Measurements from ENCODE around the gene NLN. TPM values are rescaled to one million over a fixed set of nuclear protein-coding genes. Genes with fewer than 3 reads are reported as not detected.

Gene NLN
- total RNA-seq, 4 donors from 2014 or later: 8.7 to 11.9 (median 9.1) TPM

DNA sequence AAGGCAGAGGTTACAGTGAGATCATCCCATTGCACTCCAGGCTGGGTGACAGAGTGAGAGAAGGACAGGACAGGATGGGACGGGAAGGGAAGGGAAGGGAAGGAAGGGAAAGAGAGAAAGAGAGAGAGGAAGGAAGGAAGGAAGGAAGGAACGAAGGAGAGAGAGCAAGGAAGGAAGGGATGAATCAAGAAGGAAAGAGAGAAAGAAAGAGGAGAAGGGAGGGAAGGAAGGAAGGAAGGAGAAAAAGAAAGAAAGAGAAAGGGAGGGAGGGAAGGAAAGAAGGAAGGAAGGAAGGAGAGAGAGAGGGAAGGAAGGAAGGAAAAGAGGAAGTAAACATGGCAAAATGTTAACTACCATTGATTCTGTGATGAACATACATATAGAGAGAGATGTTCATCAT, 28.9 kb upstream of the NLN start:
- peaks cover 3 to 23% (median 13%) of the 10 kb centered on the region in 4 donors for H3K36me3 ChIP-seq
- intact Hi-C loops (cut with DNase I): no loop called here
- no peak overlapping the region for H3K4me3 ChIP-seq
- no peak overlapping the region for H3K27ac ChIP-seq (replicated peaks in 1 of 4)
- H3K9me3 ChIP-seq: no peaks in the 10 kb centered on the region
- no peak for DNase-seq (ENCODE audit: extremely low spot score)
- peaks cover 0 to 25% (median 14%) of the 10 kb centered on the region in 4 donors for H3K4me1 ChIP-seq
- H3K27me3 ChIP-seq: no peaks in the 10 kb centered on the region
- WGBS: 90% methylated on average over 2 of the region's 2 CpGs
- TF ChIP-seq EP300 (IDR thresholded peaks at IDR 0.05) (no peak), POLR2A (IDR thresholded peaks at IDR 0.05; ENCODE audit: low read depth) (no peak)

DNA sequence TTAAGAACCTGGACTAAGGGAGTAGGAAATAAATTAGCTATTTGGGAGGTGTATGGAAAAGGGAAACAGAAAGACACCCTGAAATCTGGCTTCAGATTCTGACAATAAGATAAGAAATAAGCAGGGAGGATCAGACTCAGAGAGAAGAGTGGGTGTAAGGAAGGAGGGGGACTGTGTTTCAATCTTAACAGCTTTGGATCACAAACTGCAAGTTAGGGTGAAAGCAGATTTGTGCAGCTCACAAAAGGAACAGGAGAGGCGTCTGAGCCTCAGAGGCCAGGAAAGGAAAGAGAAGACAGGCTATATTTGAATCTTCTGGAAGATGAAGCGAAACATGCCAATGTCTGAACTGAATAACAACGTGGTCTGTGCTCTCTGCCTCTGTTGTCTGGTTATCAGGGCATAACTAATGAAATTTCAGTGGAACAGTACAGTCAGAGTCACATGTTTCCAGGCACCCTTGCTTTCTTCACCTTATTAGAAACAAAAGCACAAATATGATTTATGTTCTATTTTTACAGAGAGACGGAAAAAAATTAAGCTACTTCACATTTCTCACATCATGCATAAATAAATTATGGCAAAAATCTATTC, 26.7 kb upstream of the NLN start:
- no peak for DNase-seq (ENCODE audit: extremely low spot score)
- Histone ChIP-seq H3K4me3 (no peak overlapping the region), H3K27me3 (no peaks in the 10 kb centered on the region), H3K27ac (replicated peaks in 1 of 4) (no peak overlapping the region), H3K9me3 (no peaks in the 10 kb centered on the region), H3K36me3 (peaks cover 0 to 19% (median 9%) of the 10 kb centered on the region in 4 donors), H3K4me1 (peaks cover 0 to 25% (median 14%) of the 10 kb centered on the region in 4 donors)
- intact Hi-C loops (cut with DNase I): no loop called here
- WGBS: 73% methylated on average over 4 of the region's 4 CpGs
- TF ChIP-seq POLR2A (IDR thresholded peaks at IDR 0.05; ENCODE audit: low read depth): no peak
- TF ChIP-seq, protein P1, sequence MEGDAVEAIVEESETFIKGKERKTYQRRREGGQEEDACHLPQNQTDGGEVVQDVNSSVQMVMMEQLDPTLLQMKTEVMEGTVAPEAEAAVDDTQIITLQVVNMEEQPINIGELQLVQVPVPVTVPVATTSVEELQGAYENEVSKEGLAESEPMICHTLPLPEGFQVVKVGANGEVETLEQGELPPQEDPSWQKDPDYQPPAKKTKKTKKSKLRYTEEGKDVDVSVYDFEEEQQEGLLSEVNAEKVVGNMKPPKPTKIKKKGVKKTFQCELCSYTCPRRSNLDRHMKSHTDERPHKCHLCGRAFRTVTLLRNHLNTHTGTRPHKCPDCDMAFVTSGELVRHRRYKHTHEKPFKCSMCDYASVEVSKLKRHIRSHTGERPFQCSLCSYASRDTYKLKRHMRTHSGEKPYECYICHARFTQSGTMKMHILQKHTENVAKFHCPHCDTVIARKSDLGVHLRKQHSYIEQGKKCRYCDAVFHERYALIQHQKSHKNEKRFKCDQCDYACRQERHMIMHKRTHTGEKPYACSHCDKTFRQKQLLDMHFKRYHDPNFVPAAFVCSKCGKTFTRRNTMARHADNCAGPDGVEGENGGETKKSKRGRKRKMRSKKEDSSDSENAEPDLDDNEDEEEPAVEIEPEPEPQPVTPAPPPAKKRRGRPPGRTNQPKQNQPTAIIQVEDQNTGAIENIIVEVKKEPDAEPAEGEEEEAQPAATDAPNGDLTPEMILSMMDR (IDR thresholded peaks at IDR 0.05): no peak
- TF ChIP-seq EP300 (IDR thresholded peaks at IDR 0.05): no peak
- TF ChIP-seq POLR2AphosphoS5 (IDR thresholded peaks at IDR 0.05): no peak

DNA sequence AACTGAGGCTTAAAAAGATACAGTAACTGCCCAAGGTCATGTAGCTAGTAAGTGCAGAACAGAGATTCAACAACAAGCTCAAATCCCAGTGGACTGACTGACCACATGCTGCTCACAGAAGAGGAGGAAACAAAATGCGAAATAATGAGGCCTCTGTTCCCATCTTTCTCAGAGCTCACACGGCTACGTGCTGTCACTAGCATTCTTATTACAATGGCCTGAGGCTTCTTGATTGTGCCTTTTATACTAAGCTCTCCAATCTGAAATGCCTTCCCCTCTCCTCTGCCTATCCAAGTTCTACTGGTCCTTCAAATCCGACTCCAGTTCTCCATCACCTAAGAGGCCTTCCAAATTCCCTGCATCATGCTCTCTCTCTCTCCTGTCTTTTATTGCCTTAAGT, 26.1 kb upstream of the NLN start:
- 94% methylated on average over 4 of the region's 4 CpGs for WGBS
- no peaks in the 10 kb centered on the region for H3K9me3 ChIP-seq
- TF ChIP-seq, protein P1 (IDR thresholded peaks at IDR 0.05): no peak
- no peak for TF ChIP-seq POLR2A (IDR thresholded peaks at IDR 0.05; ENCODE audit: low read depth)
- no peak for TF ChIP-seq POLR2AphosphoS5 (IDR thresholded peaks at IDR 0.05)
- TF ChIP-seq EP300 (IDR thresholded peaks at IDR 0.05): no peak
- H3K4me3 ChIP-seq: no peak overlapping the region
- no peak overlapping the region for H3K27ac ChIP-seq (replicated peaks in 1 of 4)
- H3K36me3 ChIP-seq: peaks cover 0 to 18% (median 7%) of the 10 kb centered on the region in 4 donors
- no peak for DNase-seq (ENCODE audit: extremely low spot score)
- H3K4me1 ChIP-seq: peaks cover 0 to 25% (median 14%) of the 10 kb centered on the region in 4 donors
- H3K27me3 ChIP-seq: no peaks in the 10 kb centered on the region
- intact Hi-C loops (cut with DNase I): no loop called here

DNA sequence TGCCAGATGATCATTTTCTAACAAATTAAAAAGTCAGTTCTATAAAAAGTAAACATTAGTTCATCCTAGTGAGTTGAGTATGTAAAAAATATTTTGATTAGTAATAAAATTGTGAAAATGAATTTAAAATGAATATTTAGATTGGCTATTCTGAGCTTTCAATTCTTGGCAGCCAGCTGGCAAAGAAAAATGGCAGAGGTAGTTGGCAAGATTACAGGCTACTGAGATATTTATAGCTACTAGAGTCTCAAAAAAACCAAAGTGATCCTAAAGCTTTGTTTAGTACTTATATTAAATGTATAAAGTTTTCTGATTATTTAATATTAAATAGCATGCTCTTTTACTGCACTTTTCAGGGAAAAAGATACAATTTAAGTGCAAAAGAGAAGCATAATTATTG, 25.1 kb upstream of the NLN start:
- DNase-seq (ENCODE audit: extremely low spot score): no peak
- Histone ChIP-seq H3K27me3 (no peaks in the 10 kb centered on the region), H3K36me3 (peaks cover 0 to 15% (median 5%) of the 10 kb centered on the region in 4 donors), H3K27ac (replicated peaks in 1 of 4) (no peak overlapping the region), H3K4me3 (no peak overlapping the region), H3K9me3 (no peaks in the 10 kb centered on the region), H3K4me1 (peaks cover 0 to 25% (median 14%) of the 10 kb centered on the region in 4 donors)
- intact Hi-C loops (cut with DNase I): no loop called here
- no peak for TF ChIP-seq EP300 (IDR thresholded peaks at IDR 0.05)
- no peak for TF ChIP-seq POLR2AphosphoS5 (IDR thresholded peaks at IDR 0.05)
- TF ChIP-seq, protein P1 (IDR thresholded peaks at IDR 0.05): no peak
- TF ChIP-seq POLR2A (IDR thresholded peaks at IDR 0.05; ENCODE audit: low read depth): no peak

DNA sequence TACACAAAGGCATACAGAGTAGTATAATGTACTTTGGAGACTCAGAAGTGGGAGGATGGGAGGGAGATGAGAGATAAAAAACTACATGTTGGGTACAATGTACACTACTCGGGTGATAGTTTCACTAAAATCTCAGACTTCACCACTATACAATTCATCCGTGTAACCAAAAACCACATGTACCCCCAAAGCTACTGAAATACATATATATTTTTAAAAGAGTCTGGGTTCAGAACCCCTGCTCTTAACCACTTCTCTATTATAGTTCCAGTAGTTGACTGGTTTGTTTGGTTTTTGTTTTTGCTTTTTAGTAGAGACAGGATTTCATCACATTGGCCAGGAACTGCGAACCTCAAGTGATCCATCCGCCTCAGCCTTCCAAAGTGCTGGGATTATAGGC, 22.7 kb upstream of the NLN start:
- intact Hi-C loops (cut with DNase I): no loop called here
- TF ChIP-seq EP300 (IDR thresholded peaks at IDR 0.05) (no peak), POLR2A (IDR thresholded peaks at IDR 0.05; ENCODE audit: low read depth) (no peak), POLR2AphosphoS5 (IDR thresholded peaks at IDR 0.05) (no peak)
- TF ChIP-seq, protein P1 (IDR thresholded peaks at IDR 0.05): no peak
- no peak for DNase-seq (ENCODE audit: extremely low spot score)
- Histone ChIP-seq H3K4me1 (peaks cover 0 to 25% (median 14%) of the 10 kb centered on the region in 4 donors), H3K27me3 (no peaks in the 10 kb centered on the region), H3K4me3 (no peak overlapping the region), H3K36me3 (peaks cover 0 to 36% (median 18%) of the 10 kb centered on the region in 4 donors), H3K27ac (replicated peaks in 1 of 4) (no peak overlapping the region), H3K9me3 (no peaks in the 10 kb centered on the region)
- WGBS: 94% methylated on average over 4 of the region's 4 CpGs
